GM21786 (cell line): ENCODE measurements around the gene C1orf50.
"Not testable (repeated sequence)": the region's sequence is repeated elsewhere in the genome, so short reads cannot be mapped to it uniquely, and the experiment has no call there.

Experiments used
- ATAC-seq: cut with Tn5 transposase; IDR thresholded peaks from one replicate; pipeline ENCODE4 v1.9.1; 2021; ENCODE audit not compliant: unreplicated experiment

C1orf50 gene

GRCh38 chr1:42739753-42740700 is 27.0 kb upstream of the C1orf50 start, which contains the start of gene CLDN19:
CLDN19 (minus strand) TSS chr1:42740236; CDS start chr1:42740063, 173 bp downstream.
- no peak for ATAC-seq

DNA sequence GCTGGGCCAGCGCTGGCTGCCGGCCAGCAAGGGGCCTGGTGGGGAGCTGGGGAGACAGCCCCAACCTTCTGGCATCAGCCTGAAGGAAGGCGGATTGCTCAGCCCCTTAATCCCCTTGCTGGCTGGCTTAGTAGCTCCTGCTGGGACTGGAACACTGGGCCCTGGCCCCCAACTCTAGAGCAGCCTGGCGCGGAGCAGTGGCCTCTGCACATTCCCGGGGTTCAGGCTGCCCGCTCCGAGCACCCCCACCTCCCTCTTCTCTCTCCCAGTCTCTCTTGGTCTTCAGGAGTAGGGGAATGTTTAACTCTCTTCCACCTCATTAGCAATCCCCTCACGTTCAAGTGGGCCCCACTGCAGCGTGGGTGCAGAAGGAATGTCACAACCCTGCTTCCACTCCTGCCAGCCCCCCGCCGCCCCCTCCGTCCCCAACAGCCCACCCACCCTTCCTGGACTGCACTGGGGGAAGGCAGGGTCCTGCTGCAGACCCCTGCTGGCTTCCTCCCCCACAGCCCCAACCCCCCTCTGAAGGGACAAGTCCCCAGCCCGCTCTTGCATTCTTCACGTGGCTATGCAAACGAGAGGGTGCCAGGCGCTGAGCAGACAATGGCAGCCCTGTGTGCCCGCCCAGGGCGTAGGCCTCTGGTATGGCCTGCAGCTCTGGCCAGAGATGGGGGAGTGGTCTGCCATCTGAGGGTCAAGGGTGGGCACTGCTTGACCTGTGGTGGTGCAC is 26.0 kb upstream of the C1orf50 start:
- no peak for ATAC-seq

- no peak for ATAC-seq
Observed at GRCh38 chr1:42741706-42742105, 25.3 kb upstream of the C1orf50 start.

- no peak for ATAC-seq
Observed at GRCh38 chr1:42742141-42742540, 24.9 kb upstream of the C1orf50 start.

GRCh38 chr1:42742617-42743316 is 24.3 kb upstream of the C1orf50 start:
- ATAC-seq = no peak

GRCh38 chr1:42743317-42744147 is 23.5 kb upstream of the C1orf50 start:
- no peak for ATAC-seq

GRCh38 chr1:42744148-42744413 is 23.0 kb upstream of the C1orf50 start:
- ATAC-seq = no peak

DNA sequence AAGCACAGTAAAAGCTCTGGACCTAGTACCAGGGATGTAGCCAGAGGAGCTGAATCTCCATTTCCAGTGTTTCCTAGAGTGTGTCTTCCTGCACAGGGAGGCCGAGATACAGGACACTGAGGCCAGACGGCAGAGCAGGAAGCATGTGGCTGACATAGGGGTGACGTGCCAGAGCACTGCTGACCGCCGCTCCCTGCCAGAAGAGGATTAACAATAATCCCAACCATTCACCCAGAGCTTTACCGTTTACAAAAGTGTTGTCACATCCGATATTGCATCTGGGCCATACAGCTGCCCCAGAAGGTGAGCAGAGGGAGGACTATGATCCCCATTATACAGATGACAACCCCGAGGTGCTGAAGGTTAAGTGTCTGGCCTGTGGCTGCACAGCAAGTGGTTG is 21.2 kb upstream of the C1orf50 start:
- ATAC-seq = no peak

GRCh38 chr1:42746436-42747105 is 20.5 kb upstream of the C1orf50 start:
- no peak for ATAC-seq

- ATAC-seq = no peak
Observed at GRCh38 chr1:42747125-42747524, 19.9 kb upstream of the C1orf50 start.

- no peak for ATAC-seq
Observed at GRCh38 chr1:42748021-42748420, 19.0 kb upstream of the C1orf50 start.

DNA sequence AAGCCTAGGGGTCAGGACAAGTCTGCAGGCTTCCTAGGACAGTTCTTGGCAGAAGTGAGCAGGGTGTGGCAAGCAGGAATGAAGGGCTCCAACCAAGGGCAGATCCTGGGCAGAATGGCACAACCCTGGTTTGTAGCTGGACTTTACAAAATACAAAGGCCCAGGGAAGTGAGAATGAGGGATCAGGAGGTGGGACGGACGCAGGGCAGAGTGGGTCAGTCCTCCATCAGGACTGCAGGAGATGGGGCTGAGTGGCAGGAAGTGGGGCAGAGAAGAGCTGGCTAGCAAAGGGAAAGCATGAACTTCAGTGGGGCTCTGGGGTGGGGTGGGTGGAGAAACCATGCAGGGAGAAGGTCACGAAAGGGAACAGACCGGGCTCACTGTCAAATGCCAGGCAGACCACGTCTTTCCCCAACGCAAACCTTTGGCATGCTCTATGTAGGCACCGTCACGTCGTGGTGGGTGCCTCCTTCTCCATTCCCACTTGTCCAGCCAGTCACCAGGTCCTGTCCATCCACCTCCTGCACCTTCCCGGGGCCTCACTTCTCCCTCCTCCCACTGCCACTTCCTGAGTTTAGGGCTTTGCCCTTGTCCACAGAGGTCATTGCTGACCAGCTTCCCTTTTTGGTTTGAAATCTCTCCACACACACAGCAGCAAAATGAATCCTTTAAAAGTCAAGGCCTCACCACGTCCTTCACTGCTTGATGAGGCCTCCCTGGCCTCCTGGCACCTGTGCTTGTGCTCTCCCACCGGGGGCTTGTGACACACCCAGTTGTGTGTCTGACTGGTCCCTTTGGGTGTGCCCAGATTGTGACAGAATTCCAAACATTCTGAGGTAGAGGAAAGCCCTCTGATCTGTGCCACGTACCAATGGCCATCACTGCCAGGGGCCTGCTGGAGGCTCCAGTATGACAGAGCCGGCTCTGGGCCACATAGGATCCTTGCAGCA is 18.3 kb upstream of the C1orf50 start:
- no peak for ATAC-seq

DNA sequence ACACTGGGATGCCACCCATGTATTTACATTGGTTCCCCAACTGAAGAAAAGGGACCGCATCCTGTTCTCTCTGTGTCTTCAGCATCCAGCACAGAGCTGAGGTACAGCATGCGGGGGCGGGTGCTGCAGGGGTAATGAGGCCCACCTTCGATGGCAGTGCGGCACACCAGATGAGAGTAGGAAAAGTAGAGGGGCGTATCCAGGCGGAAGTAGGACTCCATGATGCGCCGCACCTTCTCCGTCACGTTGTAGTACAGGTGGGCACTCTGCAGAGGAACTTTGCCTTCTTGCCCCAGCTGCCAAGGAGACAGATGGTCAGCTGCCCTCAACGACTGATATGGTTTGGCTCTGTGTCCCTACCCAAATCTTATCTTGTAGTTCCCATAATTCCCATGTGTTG is 17.0 kb upstream of the C1orf50 start:
- no peak for ATAC-seq

DNA sequence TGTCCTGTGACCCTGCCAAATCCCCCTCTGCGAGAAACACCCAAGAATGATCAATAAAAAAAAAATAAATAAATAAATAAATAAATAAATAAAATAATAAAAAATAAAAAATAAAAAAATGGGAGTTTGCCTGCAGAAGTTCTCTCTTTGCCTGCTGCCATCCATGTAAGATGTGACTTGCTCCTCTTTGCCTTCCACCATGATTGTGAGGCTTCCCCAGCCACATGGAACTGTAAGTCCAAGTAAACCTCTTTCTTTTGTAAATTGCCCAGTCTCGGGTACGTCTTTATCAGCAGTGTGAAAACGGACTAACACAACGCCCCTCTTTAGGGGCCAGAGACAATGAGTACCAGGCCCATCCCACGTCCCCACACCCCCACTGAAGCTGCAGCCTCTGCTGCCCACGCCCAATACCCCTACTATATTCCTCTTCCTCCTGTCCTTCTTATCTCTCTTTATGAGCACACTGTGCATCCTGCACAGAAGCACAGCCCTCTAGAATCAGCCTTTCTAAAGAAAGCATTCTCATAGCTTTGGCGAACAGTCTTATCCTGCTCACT is 15.5 kb upstream of the C1orf50 start:
- not testable (repeated sequence) for ATAC-seq

DNA sequence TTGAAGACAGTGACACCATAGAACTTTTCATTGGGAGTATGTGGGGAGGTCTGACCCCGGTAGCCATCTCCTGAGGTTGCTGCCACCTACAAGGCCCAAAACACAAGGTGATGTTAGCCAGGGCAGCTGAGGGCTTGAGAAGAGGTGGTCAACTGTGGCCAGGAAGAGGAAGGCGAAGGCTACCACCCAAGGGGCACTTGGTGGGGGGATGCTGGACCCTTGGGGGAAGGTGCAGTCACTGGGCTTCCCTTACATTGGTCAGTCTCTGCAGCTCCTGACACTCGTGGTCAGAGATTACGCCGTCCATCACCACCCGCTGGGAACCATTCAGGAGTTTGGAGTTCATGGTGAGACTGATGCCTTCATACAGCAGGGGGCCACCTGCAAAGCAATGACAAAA is 14.8 kb upstream of the C1orf50 start:
- ATAC-seq = no peak

GRCh38 chr1:42753070-42753469 is 14.0 kb upstream of the C1orf50 start:
- ATAC-seq = no peak

DNA sequence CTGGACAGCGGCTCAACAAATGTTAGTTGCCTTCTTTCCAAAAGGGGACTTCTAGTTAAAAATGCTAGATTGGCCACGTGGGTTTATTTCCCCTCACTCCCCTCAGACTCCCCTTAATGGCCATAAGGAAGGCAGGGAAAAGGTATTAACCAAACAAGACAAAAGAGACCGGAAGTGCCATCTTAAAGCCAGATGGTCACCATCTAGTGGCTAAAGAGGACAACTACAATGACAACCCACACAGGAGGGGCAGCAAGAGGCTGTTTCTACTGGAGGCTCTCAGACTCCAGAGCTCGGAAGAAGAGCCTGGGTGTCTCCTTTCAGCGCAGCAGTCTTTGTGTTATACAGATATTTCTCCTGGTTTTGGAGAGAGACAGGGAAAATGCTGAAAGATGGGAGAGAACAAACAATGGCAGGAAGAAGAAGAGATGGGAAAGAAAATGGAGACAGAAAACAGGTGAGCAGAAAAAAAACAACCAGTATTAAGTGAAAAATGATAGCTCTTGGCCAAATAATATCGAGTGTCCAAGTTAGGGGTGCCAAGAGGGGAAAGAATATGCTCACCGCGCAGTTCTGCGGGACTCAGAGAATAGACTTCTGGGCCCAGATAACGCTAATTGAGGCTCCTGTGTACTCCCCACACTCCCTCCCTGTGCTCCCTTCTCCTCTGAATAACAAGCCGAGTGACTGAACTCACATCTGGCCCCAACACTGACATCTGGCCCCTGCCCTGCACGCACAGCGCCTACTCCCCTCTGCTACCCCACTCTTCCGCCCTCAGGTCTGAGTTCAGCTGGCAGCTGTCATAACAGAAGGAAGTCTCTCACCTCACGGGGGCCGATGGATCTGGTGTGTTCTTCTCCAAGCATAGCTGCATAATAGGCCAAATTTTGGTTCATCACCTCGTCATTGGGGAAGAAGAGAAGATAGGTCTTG is 9.8 kb upstream of the C1orf50 start:
- ATAC-seq = no peak

DNA sequence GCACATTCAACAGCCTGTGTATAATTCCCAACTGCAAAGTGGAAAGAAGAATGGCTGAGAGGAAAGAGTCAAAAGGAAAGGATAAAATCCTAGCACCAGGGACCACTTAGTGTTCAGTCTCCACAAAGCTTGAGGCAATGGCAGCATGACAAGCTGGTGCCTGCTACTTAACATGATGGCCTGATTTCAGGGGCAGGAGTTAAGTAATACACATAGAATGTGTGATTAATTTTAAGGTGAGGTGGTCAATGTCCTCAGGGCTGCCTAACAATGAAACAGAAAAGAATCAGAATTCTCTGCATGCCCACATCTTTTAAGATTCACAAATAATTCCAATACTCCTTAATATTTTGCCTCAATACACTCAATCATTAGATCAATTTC is 9.2 kb upstream of the C1orf50 start:
- ATAC-seq = no peak
